PC-9 (cell line): ENCODE data around the gene SCNN1G. TPM values are rescaled to one million over a fixed set of nuclear protein-coding genes. Genes with fewer than 3 reads are reported as not detected.

ENCODE experiments used
- BruUV-seq: library from RNA; stranded (reverse); fragments of 400-500 nt; replicated peaks from 2 replicates; lab custom pipeline; 2021; lab: Mats Ljungman, UMichigan
- CTCF ChIA-PET: fragments of 300-600 bp; sonication (Branson Sonifier 250); formaldehyde crosslinking; loops from one replicate; lab custom pipeline; 2022; ENCODE audit warnings: antibody characterized with exemption; lab: Charles Lee
- POLR2A ChIA-PET: fragments of 300-600 bp; sonication (Branson Sonifier 250); formaldehyde crosslinking; loops from one replicate; lab custom pipeline; 2022; ENCODE audit warnings: antibody characterized with exemption; ENCODE audit not compliant: unreplicated experiment; lab: Charles Lee
- DNase-seq, 2 experiments: peaks; one replicate each; pipeline versions ENCODE4 v3.0.0 to v3.0.0-alpha.2; 2015 to 2022; ENCODE audit warnings: mixed read lengths in 1 of 2
- H2AFZ ChIP-seq: fragments of 200-600 bp; sonication (generic); 2 replicates; pipeline ENCODE4 v1.8.1; 2017; ENCODE audit warnings: antibody characterized with exemption
- H3F3A ChIP-seq: fragments of 200-600 bp; sonication (generic); 2 replicates; pipeline ENCODE4 v1.8.1; 2017; ENCODE audit warnings: antibody characterized with exemption, mild to moderate bottlenecking, low read depth; ENCODE audit not compliant: insufficient read depth
- H3K27ac ChIP-seq: fragments of 200-600 bp; sonication (generic); 2 replicates; pipeline ENCODE4 v1.6.1; 2016; ENCODE audit warnings: mixed run types
- H3K27me3 ChIP-seq: fragments of 200-600 bp; sonication (generic); 2 replicates; pipeline ENCODE4 v1.6.1; 2016; ENCODE audit warnings: low read depth, mixed run types; ENCODE audit not compliant: insufficient read depth
- H3K36me3 ChIP-seq: fragments of 200-600 bp; sonication (generic); 2 replicates; pipeline ENCODE4 v1.6.1; 2016; ENCODE audit warnings: low read depth, mixed run types
- H3K4me1 ChIP-seq: fragments of 200-600 bp; sonication (generic); replicated peaks from 2 replicates; pipeline ENCODE4 v1.6.1; 2016; ENCODE audit warnings: mixed run types; ENCODE audit not compliant: insufficient read depth
- H3K4me2 ChIP-seq: fragments of 200-600 bp; sonication (generic); 2 replicates; pipeline ENCODE4 v1.6.1; 2017; ENCODE audit warnings: mixed run types
- H3K4me3 ChIP-seq: fragments of 200-600 bp; sonication (generic); 2 replicates; pipeline ENCODE4 v1.6.1; 2016; ENCODE audit warnings: mixed run types
- H3K79me2 ChIP-seq: fragments of 200-600 bp; sonication (generic); 2 replicates; pipeline ENCODE4 v1.6.1; 2017; ENCODE audit warnings: low read depth, mixed run types
- H3K9me2 ChIP-seq: fragments of 200-600 bp; sonication (generic); 2 replicates; pipeline ENCODE4 v1.8.1; 2017; ENCODE audit warnings: mild to moderate bottlenecking; ENCODE audit not compliant: insufficient read depth
- H3K9me3 ChIP-seq: fragments of 200-600 bp; sonication (generic); 2 replicates; pipeline ENCODE4 v1.8.1; 2016; ENCODE audit warnings: low read depth; ENCODE audit not compliant: insufficient read depth
- H4K20me1 ChIP-seq: fragments of 200-600 bp; sonication (generic); 2 replicates; pipeline ENCODE4 v1.8.1; 2017; ENCODE audit not compliant: insufficient read depth
- CTCF ChIP-seq: fragments of 200-600 bp; sonication (generic); conservative IDR thresholded peaks from 2 replicates; pipeline ENCODE4 v1.6.1; 2017; ENCODE audit warnings: mixed run types, antibody characterized with exemption, mild to moderate bottlenecking, moderate library complexity
- EZH2 ChIP-seq: fragments of 200-600 bp; sonication (generic); IDR thresholded peaks from 2 replicates; pipeline ENCODE4 v1.8.0; 2017; ENCODE audit warnings: antibody characterized with exemption, low read depth
- intact Hi-C: fragments of 100-400 bp; cut with micrococcal nuclease; formaldehyde crosslinking; loops from one replicate; pipeline ENCODE4 v1.10.0; 2022; ENCODE audit not compliant: unreplicated experiment
- total RNA-seq: library from RNA; stranded (reverse); gene quantifications from 2 replicates; pipeline ENCODE4 v1.2.3, GENCODE V29; 2021

Gene SCNN1G
- total RNA-seq, 1 experiment from 2014 or later: not detected

DNA sequence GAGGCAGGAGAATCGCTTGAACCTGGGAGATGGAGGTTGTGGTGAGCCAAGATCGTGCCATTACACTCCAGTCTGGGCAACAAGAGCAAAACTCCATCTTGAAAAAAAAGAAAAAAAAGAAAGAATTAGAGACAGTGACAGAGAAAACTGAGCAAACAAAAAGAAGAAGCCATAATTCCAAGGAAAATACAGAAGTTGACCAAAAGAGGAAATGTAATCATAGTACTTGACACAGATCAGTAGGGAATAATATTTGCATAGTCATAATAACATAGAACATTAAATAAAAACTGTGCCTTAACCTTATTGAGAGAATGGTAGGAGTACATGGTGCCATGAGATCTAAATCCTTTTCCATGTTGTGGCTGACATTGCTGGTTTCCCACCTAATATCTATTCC lies 18.6 kb upstream of the SCNN1G start:
- no peak for DNase-seq
- H3K9me3 ChIP-seq: no peaks in the 10 kb centered on the region; the same call in 1 of the 2 replicates
- no peaks in the 10 kb centered on the region for H3F3A ChIP-seq
- no peak overlapping the region for H3K27ac ChIP-seq
- TF ChIP-seq EZH2 (no peak), CTCF (no peak)
- no peaks in the 10 kb centered on the region for H3K9me2 ChIP-seq
- no peaks in the 10 kb centered on the region for H3K4me1 ChIP-seq
- H3K79me2 ChIP-seq: no peaks in the 10 kb centered on the region
- intact Hi-C loops: no loop called here
- H4K20me1 ChIP-seq: no peaks in the 10 kb centered on the region
- no peak overlapping the region for H3K4me2 ChIP-seq
- H3K4me3 ChIP-seq: no peak overlapping the region
- POLR2A ChIA-PET: interaction anchor here (0.6 kb wide), 1 partner anchor 31 kb away, joined by 5 read pairs; no protein-coding TSS in a partner anchor
- 0 out of 2 replicates have a peak, but pooled peaks cover 5% of the 10 kb centered on the region for H3K27me3 ChIP-seq
- no peaks in the 10 kb centered on the region for H3K36me3 ChIP-seq
- H2AFZ ChIP-seq: no peak overlapping the region
- BruUV-seq: no TSS peak
- CTCF ChIA-PET: no interaction called here

DNA sequence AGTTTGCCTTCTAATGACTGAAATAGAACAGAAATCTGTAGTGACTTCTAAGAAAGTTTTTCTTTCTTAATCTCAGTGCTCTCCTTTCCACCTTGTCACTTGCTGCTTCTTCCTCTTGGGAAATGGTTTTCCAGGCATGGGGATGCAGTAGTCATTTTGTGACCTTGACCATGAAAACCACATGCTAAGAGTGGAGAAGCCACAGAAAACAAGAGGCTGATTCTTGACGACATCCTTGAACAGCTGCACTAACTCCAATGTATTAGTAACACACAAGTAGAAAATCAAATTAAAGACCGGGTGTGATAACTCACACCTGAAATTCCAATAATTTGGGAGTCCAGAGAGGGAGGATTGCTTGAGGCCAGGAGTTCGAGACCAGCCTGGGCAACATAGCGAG lies 17.8 kb upstream of the SCNN1G start:
- Histone ChIP-seq H3K4me2 (no peak overlapping the region), H3K79me2 (no peaks in the 10 kb centered on the region), H3K27me3 (0 out of 2 replicates have a peak, but pooled peaks cover 5% of the 10 kb centered on the region), H3K4me3 (no peak overlapping the region), H3K4me1 (no peaks in the 10 kb centered on the region), H3K9me2 (no peaks in the 10 kb centered on the region), H3K9me3 (no peaks in the 10 kb centered on the region; the same call in 1 of the 2 replicates), H3K36me3 (no peaks in the 10 kb centered on the region), H3K27ac (no peak overlapping the region), H4K20me1 (no peaks in the 10 kb centered on the region), H3F3A (no peaks in the 10 kb centered on the region), H2AFZ (no peak overlapping the region)
- CTCF ChIA-PET: no interaction called here
- no TSS peak for BruUV-seq
- no peak for DNase-seq
- POLR2A ChIA-PET: no interaction called here
- intact Hi-C loops: no loop called here
- no peak for TF ChIP-seq EZH2
- TF ChIP-seq CTCF: no peak

GRCh38 chr16:23172583-23172982 lies 10.0 kb upstream of the SCNN1G start:
- Histone ChIP-seq H3K9me2 (no peaks in the 10 kb centered on the region), H3K4me3 (no peak overlapping the region), H3K4me1 (no peaks in the 10 kb centered on the region), H3K36me3 (no peaks in the 10 kb centered on the region), H3K9me3 (no peaks in the 10 kb centered on the region), H3K27me3 (no peaks in the 10 kb centered on the region; the same call in 1 of the 2 replicates), H3K27ac (no peak overlapping the region), H3K79me2 (no peaks in the 10 kb centered on the region), H3F3A (no peaks in the 10 kb centered on the region), H2AFZ (no peak overlapping the region), H4K20me1 (no peaks in the 10 kb centered on the region), H3K4me2 (no peak overlapping the region)
- intact Hi-C loops: no loop called here
- DNase-seq: no peak
- ChIA-PET POLR2A (no interaction called here), CTCF (no interaction called here)
- TF ChIP-seq EZH2: no peak
- TF ChIP-seq CTCF: no peak
- BruUV-seq: no TSS peak
